Stimulated activated CD4-positive, alpha-beta T cell treated with anti-CD3 and anti-CD28 coated beads, Interleukin-4, amount 100 ng/mL, for 48 hours (primary cell): ENCODE measurements around the gene HNF4A.

Source experiments
- DNase-seq, 2 donors: peaks; one replicate each; pipeline ENCODE4 v3.0.0-alpha.2; 2020; ENCODE audit warnings: low read depth in 2 of 2

The HNF4A gene

DNA sequence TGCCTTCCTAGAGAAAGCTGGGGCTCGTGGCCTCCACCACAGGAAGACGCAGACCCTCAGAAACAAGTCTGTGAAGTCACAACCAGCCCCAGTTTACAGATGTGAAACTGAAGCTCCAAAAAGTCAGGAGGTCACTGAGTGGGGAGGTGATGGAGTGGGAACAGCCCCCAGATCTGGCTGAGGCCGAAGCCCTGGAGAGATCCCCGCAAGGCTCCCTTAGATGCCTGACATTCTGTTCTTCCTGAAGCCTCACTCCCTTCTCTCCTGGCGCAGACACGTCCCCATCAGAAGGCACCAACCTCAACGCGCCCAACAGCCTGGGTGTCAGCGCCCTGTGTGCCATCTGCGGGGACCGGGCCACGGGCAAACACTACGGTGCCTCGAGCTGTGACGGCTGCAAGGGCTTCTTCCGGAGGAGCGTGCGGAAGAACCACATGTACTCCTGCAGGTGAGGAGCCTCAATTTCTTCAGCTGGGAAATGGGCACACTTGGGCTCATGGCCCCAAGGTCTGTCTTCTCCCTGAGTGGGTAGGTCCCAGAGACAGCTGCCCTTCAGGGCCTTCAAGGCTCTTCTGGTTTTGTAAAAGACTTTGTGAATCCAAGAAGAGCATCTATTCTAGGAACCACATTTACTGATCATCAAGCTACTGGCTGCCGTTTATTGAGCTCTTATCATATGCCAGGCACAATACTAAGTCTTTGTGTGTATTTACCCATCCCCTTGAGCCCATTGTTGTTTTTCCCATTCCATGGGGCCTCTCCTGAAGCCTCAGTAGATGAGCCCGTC is 50.5 kb downstream of the HNF4A start:
- no peak for DNase-seq

GRCh38 chr20:44406572-44407137 is 51.2 kb downstream of the HNF4A start:
- DNase-seq, result no peak

DNA sequence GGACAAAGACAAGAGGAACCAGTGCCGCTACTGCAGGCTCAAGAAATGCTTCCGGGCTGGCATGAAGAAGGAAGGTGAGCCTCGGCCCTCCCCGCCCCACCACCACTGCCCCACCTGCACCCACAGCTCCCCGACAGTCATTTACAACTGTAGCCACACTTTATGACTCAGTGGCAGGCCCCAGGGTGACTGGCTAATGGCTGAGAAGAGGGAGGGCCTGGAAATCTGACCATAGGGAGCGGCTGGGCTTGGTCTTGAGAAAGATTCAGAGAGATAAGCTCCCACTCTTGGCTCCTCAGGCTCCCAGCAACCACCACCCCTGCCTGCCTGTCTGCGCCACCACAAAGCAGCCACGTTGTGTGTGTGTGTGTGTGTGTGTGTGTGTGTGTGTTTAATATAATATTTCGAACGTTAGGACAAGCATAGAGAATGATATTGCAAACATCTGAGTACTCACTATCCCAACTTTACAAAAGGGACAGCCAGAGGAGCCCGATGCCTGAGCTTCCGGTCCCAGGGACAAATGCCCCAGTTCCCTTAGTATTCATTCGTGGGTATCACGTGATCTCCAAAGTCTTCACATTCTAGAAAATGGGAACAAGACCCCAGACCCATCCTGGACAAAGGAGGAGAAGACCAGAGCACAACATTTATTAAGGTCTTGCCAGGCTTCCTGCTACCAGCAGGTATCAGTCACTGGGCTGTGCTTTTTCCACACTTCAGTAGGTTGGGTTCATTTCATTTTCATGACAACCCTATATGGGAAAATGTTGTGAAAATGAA is 52.1 kb downstream of the HNF4A start:
- no peak for DNase-seq

DNA sequence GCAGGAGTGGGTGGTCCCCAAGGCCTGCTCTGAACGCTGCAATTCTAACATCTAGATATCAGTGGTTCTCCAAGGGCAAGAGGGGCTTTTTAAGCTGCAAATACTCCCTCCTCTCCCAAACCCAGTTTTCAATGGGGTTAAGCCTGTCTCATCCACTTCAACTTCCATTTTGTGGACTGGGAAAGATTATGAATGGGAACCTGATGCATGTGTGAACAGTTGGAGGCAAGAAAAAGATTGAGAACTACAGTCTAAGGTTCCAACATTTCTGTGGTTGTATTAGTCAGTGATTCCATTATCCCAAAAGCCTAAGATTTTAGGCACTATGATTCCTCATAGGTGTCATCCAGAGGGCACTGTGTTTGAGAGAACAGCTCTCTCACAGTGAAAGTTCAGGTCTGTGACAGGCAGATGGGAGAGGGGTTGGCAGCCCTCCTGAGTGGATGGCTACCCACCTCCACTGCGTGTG is 53.7 kb downstream of the HNF4A start:
- DNase-seq, result no peak

DNA sequence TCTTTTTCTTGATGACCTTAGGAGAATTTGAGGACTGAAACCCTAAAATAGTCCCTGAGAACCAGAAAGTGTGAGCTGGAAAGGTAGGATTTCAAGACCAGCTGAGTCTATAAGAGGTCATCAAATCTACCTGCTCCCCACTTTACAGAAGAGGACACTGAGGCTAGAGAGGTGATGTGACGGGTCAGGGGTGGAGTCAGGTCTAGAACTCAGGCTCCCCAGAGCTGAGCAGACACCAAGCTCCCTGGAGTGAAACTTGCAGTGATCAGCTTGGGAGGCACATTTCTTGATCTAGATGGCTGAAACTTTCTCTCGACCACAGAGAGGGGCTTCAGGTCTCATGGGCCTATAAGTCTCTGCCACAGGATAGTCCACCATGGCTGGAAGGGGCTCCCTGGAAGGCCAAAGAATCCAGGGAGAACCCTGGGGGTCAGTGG is 55.1 kb downstream of the HNF4A start:
- DNase-seq, result no peak

DNA sequence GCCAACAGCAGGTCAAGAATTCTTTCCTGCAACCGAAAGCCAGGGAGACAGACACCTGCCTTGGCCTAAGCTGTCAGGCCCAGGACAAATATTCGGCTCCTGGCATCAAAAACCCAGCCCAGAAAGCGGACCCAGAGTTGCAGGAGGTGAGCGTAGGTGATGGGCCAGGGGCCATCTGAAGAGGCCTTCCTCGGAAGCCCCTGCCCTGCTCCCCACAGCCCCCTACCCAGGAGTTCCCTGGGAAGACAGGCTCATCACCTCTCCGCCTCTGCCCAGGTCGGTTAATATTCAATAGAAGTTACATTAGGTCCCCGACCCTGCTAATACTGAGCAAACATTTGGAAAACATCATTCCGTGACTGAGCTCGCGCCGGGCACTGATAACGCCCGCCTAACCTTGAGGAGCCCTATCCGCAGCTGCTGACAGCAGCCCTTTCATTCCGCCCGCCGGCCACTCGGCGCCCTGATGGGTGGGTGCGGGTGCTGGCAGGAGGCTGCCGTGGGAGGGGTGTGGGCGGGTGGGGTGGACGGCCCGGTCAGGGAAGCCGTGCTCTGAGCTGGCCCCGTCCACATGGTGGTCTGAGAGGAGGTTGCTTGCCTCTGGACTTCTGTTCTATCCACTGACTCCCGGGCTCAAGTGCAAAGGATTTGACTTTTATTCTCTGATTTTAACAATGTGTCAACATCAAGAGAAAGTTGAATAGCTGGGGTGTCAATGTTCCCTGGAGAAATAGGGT is 55.7 kb downstream of the HNF4A start:
- no peak for DNase-seq

- no peak for DNase-seq
These were observed 56.4 kb downstream of the HNF4A start for GRCh38 chr20:44411757-44412401.

DNA sequence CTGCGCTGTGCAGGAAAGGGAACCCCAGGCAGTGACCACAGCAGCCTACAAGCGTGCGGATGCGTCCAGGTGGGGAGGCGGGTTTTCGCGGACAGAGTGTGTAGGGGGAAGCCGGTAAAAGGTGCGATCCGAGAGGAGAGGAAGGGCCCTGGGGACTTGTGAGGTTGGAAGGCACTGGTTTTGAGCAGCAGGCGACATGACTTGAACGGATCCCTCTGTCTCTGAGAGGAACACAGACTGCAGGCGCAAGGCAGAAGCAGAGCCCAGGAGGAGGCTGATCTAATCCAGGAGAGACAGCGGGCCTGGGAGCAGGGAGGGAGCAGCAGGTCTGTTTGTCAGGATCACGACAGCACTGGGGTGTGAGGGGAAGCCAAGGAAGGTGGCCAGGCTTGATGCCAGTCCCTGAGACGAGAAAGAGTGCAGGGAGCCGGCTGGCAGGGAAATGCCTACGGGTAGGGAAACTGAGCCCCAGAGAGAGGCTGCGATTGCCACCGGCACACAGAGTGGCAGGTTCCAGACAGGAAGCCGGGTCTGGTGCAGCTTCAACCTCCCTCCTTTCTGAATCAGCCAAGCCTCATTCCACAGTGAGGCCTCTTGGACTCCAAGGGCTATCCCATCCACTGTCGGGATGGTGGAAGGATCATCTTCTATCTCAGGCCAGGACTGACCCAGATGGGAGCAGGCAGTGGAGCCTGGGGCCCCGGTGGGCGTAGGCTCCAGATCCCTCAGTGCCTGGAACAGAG is 57.1 kb downstream of the HNF4A start:
- DNase-seq, result no peak

GRCh38 chr20:44413575-44414345 is 58.3 kb downstream of the HNF4A start:
- no peak for DNase-seq

DNA sequence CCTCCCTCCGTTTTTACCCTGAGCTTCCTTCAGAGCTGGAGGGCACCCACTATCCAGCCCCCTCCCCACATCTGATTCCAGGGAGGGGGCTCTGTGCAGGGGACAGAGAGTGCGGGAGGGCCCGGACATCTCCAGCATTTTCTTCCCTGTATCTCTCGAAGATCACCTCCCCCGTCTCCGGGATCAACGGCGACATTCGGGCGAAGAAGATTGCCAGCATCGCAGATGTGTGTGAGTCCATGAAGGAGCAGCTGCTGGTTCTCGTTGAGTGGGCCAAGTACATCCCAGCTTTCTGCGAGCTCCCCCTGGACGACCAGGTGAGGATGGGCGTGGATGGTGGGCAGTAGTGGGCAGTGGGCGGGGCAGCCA is 58.8 kb downstream of the HNF4A start:
- no peak for DNase-seq

- no peak for DNase-seq
These were observed 59.3 kb downstream of the HNF4A start for GRCh38 chr20:44414808-44415207.

DNA sequence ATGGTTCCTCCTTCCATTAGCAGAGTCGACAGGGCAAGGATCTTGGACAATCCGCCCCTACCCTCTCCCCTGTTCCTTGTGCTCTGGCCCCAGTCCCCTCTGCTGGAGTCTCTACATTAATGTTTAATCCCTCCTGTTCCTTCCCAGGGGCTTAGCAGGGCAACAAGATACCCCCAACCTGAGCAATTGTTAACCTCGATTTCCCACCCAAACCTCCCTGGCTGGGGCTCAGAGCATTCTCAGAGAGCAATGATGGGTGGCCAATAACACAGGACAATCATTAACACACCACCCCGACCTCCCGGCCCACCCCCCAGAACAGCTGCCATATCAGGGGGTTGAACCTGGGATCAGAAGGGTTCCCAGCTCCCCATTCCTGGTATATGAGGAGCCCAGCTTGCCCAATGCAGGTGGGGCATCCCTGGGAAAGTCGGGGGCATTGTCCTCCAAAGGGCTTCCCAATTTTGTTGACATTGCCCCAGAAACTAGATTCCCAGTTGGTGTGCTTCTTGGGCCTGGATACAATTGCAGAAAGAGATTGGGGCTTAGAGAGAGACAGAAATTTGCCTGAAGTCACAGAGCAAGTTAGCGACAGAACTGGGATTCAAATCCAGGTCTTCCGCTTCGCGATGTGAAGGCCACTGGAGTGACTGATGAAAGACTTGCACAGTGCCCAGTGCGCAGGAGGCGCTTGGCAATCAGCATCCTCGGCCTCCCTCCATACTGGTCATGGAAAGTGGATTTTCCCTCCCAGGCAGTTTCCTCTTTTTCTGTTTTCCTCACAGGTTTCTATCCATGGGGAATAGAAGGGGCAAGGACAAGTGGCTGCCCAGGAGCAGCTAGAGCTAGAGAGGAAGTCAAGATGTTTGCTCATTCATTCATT is 60.6 kb downstream of the HNF4A start:
- DNase-seq, result no peak

- DNase-seq, result no peak
These were observed 62.8 kb downstream of the HNF4A start for GRCh38 chr20:44418069-44418905.

DNA sequence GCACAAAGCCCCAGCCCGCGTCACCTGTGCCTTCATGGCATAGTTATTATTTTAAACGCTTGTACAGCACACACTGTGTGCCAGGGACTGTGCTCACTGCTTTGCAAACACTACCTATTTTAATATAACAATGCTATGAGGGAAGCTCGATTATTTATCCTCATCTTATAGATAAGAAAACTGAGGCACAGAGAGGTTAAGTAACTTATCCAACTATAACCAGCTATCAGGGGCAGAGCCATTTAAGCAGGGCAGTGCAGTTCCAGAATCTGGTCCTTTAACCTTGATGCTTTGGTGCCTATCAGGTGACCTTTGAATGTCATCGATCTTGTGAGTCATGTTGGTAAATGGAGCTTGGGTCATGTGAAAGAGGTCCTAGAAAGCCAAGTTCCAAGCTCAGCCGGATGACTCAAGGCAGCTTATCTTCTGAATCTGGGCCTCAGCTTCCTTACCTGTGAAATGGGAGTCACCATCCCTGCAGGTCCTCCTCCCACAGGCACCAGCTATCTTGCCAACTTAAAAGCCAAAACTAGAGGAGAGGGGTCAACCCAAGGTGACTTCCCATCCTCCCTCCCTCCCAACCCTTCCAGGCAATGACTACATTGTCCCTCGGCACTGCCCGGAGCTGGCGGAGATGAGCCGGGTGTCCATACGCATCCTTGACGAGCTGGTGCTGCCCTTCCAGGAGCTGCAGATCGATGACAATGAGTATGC is 63.8 kb downstream of the HNF4A start:
- no peak for DNase-seq

GRCh38 chr20:44420497-44420896 is 65.0 kb downstream of the HNF4A start:
- DNase-seq, result no peak

GRCh38 chr20:44422083-44422482 is 66.6 kb downstream of the HNF4A start:
- DNase-seq, result no peak

- no peak for DNase-seq
These were observed 68.0 kb downstream of the HNF4A start for GRCh38 chr20:44423480-44423879.
